Measurements from ENCODE around the gene MAML2. TPM values are rescaled to one million over a fixed set of nuclear protein-coding genes. Genes with fewer than 3 reads are reported as not detected.

Gene MAML2
- total RNA-seq, 2 experiments from 2014 or later = 0.15 to 1.0 TPM

DNA sequence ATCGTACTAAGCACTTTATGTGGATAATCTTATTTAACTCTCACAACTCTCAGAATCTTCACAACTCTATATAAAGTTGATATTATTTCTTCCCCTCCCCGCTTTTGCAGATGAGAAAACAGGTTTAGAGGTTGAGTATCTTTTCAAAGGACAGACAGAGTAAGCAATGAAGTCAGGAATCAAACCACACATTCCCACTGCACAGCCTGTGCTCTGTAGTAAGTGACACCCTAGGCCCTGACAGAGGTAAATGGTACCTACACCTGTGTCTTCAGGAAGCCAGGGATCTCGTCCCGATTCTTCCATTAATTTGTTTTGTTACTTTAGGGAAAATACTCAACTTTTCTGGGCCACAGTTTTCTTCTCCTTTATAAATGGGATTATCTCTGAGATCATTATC lies 246.6 kb downstream of the MAML2 start:
- ChIA-PET POLR2A (interaction anchor here (0.5 kb wide), 1 partner anchor 227 kb away, joined by 4 read pairs; no protein-coding TSS in a partner anchor), CTCF (ENCODE audit: unreplicated experiment) (no interaction called here)
- H3K4me3 ChIP-seq (ENCODE audit: low read depth, low read length, poor library complexity, severe bottlenecking) = no peak overlapping the region
- TF ChIP-seq EZH2phosphoT487 (IDR thresholded peaks at IDR 0.05; ENCODE audit: borderline replicate concordance, low read depth, low read length) = no peak
- TF ChIP-seq, protein P1, sequence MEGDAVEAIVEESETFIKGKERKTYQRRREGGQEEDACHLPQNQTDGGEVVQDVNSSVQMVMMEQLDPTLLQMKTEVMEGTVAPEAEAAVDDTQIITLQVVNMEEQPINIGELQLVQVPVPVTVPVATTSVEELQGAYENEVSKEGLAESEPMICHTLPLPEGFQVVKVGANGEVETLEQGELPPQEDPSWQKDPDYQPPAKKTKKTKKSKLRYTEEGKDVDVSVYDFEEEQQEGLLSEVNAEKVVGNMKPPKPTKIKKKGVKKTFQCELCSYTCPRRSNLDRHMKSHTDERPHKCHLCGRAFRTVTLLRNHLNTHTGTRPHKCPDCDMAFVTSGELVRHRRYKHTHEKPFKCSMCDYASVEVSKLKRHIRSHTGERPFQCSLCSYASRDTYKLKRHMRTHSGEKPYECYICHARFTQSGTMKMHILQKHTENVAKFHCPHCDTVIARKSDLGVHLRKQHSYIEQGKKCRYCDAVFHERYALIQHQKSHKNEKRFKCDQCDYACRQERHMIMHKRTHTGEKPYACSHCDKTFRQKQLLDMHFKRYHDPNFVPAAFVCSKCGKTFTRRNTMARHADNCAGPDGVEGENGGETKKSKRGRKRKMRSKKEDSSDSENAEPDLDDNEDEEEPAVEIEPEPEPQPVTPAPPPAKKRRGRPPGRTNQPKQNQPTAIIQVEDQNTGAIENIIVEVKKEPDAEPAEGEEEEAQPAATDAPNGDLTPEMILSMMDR (conservative IDR thresholded peaks at IDR 0.05; ENCODE audit: low read length) = no peak
- H3K9me2 ChIP-seq (ENCODE audit: insufficient read depth, low read length) = no peaks in the 10 kb centered on the region
- no peaks in the 10 kb centered on the region for H3K36me3 ChIP-seq (ENCODE audit: insufficient read depth, low read length)
- H3K9me3 ChIP-seq (ENCODE audit: low read length) = no peaks in the 10 kb centered on the region
- no peak overlapping the region for H2AFZ ChIP-seq (ENCODE audit: low read length)
- H4K20me1 ChIP-seq (ENCODE audit: insufficient read depth, low read length) = no peaks in the 10 kb centered on the region
- no peak overlapping the region for H3K27ac ChIP-seq (ENCODE audit: low read depth, low read length, poor library complexity, severe bottlenecking)
- no peak for DNase-seq (ENCODE audit: low spot score)
- no TSS peak for BruUV-seq (replicated peaks)
- no peaks in the 10 kb centered on the region for H3K79me2 ChIP-seq (ENCODE audit: insufficient read depth, low read depth, low read length)
- H3K4me1 ChIP-seq (ENCODE audit: insufficient read depth, low read length, poor library complexity, severe bottlenecking) = no peaks in the 10 kb centered on the region
- no peak overlapping the region for H3K4me2 ChIP-seq (ENCODE audit: low read length)
- intact Hi-C loops (cut with micrococcal nuclease; ENCODE audit: unreplicated experiment) = no loop called here

DNA sequence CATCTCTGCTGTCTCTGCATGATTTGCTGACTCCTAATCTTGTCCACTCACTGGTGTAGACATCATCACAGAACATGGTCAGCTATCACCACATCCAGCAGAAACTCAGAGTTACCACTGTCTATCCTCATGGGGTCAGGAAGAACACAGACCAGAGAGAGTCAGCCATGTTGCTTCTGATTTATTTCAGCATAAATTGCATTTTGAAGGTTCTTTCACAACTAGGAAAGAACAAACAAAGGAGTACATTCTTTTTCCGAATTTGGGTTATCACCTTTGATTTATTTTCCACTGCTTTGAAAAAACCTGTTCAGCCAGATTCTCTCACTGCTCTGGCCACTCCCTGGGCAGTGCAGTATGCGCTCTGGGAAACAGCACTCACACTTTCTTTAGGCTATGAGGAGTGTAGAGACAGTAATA lies 247.1 kb downstream of the MAML2 start:
- no peak overlapping the region for H3K4me2 ChIP-seq (ENCODE audit: low read length)
- no peak overlapping the region for H3K27ac ChIP-seq (ENCODE audit: low read depth, low read length, poor library complexity, severe bottlenecking)
- H3K4me1 ChIP-seq (ENCODE audit: insufficient read depth, low read length, poor library complexity, severe bottlenecking) = no peaks in the 10 kb centered on the region
- H3K9me2 ChIP-seq (ENCODE audit: insufficient read depth, low read length) = no peaks in the 10 kb centered on the region
- DNase-seq (ENCODE audit: low spot score) = no peak
- H3K9me3 ChIP-seq (ENCODE audit: low read length) = no peaks in the 10 kb centered on the region
- TF ChIP-seq EZH2phosphoT487 (IDR thresholded peaks at IDR 0.05; ENCODE audit: borderline replicate concordance, low read depth, low read length) = no peak
- TF ChIP-seq, protein P1 (conservative IDR thresholded peaks at IDR 0.05; ENCODE audit: low read length) = no peak
- no peak overlapping the region for H3K4me3 ChIP-seq (ENCODE audit: low read depth, low read length, poor library complexity, severe bottlenecking)
- H3K36me3 ChIP-seq (ENCODE audit: insufficient read depth, low read length) = no peaks in the 10 kb centered on the region
- ChIA-PET POLR2A (interaction anchor here (0.6 kb wide), 1 partner anchor 63 kb away, joined by 3 read pairs; no protein-coding TSS in a partner anchor), CTCF (ENCODE audit: unreplicated experiment) (no interaction called here)
- no peak overlapping the region for H2AFZ ChIP-seq (ENCODE audit: low read length)
- H3K79me2 ChIP-seq (ENCODE audit: insufficient read depth, low read depth, low read length) = no peaks in the 10 kb centered on the region
- H4K20me1 ChIP-seq (ENCODE audit: insufficient read depth, low read length) = no peaks in the 10 kb centered on the region
- intact Hi-C loops (cut with micrococcal nuclease; ENCODE audit: unreplicated experiment) = no loop called here
- BruUV-seq (replicated peaks) = no TSS peak

DNA sequence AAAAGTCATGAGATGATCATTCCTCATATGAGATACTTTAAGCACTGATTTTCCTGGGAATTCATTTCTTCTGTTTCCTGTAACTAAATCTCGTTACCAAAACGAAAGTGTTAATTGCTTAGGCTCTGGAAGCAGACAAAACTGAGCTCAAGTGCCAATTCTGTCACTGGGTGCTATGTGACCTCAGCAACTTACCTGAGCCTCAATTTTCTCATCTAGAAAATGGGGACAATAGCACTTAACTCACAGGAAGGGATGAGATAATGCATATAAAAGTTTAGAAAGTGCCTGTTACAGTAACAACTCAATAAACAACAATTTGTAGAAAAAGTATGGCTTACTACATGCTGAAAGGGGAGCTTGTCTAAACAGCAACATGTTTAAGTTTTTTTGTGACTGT lies 248.8 kb downstream of the MAML2 start:
- BruUV-seq (replicated peaks) = no TSS peak

More for the DNA sequence above, 248.8 kb downstream of the MAML2 start:
- H3K27ac ChIP-seq (ENCODE audit: low read depth, low read length, poor library complexity, severe bottlenecking) = no peak overlapping the region
- no peaks in the 10 kb centered on the region for H3K79me2 ChIP-seq (ENCODE audit: insufficient read depth, low read depth, low read length)
- H3K36me3 ChIP-seq (ENCODE audit: insufficient read depth, low read length) = no peaks in the 10 kb centered on the region
- H3K4me1 ChIP-seq (ENCODE audit: insufficient read depth, low read length, poor library complexity, severe bottlenecking) = no peaks in the 10 kb centered on the region
- ChIA-PET POLR2A (no interaction called here), CTCF (ENCODE audit: unreplicated experiment) (no interaction called here)
- DNase-seq (ENCODE audit: low spot score) = no peak
- no peak overlapping the region for H3K4me2 ChIP-seq (ENCODE audit: low read length)
- no peak for TF ChIP-seq EZH2phosphoT487 (IDR thresholded peaks at IDR 0.05; ENCODE audit: borderline replicate concordance, low read depth, low read length)
- TF ChIP-seq, protein P1 (conservative IDR thresholded peaks at IDR 0.05; ENCODE audit: low read length) = no peak
- intact Hi-C loops (cut with micrococcal nuclease; ENCODE audit: unreplicated experiment) = no loop called here
- H3K9me3 ChIP-seq (ENCODE audit: low read length) = no peaks in the 10 kb centered on the region
- H3K4me3 ChIP-seq (ENCODE audit: low read depth, low read length, poor library complexity, severe bottlenecking) = no peak overlapping the region
- H3K9me2 ChIP-seq (ENCODE audit: insufficient read depth, low read length) = no peaks in the 10 kb centered on the region
- no peaks in the 10 kb centered on the region for H4K20me1 ChIP-seq (ENCODE audit: insufficient read depth, low read length)
- H2AFZ ChIP-seq (ENCODE audit: low read length) = no peak overlapping the region
